Activated CD4-positive, CD25-positive, alpha-beta regulatory T cell treated with anti-CD3 and anti-CD28 coated beads, Interleukin-2, amount 50 U/mL, for 24 hours (primary cell): Measurements from ENCODE around the gene LGI2.

Source experiments
- ATAC-seq, 2 donors: fragments of 150-1000 bp; cut with Tn5 transposase; one replicate each; pipeline ENCODE4 v1.10.0; 2021; ENCODE audit warnings: mild to moderate bottlenecking in 1 of 2, moderate library complexity in 1 of 2

Gene LGI2

DNA sequence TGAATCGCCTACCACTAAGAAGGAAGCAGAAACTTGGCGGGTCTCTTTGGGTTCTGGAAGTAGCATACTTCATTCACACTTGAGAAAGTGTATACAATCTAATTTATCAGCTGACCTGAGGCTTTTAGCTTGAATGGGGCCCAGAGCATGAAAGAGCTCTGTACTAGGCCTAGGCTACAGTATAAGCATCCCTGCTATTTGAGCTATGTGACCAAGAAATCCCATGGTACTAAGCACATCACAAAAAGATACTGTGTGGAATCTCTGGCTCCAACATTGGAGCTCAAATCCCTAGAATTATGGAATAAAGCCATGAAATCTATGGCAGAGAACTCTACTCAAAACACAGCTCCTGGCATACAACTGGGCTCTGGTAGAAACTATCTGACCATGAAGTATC lies 74.0 kb downstream of the LGI2 start:
- no peak for ATAC-seq

DNA sequence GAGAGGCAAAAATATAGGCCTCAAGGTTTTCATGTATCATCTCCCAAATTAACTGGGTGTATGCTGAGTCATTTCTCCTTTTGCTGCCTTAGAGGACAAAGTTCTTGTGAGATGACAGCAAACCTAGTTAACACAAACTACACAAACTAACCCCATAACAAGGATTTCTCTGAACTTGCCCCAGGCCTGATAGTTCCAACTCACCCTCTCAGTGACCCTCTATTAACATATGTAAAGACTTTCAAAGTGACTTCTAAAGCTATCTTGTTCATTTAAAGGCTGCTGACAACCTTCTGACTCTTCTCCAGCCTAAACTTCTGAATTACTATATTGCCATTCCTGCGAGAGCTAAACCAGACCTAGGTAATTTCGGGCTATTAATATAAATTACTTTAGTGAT lies 74.7 kb downstream of the LGI2 start:
- ATAC-seq = no peak

DNA sequence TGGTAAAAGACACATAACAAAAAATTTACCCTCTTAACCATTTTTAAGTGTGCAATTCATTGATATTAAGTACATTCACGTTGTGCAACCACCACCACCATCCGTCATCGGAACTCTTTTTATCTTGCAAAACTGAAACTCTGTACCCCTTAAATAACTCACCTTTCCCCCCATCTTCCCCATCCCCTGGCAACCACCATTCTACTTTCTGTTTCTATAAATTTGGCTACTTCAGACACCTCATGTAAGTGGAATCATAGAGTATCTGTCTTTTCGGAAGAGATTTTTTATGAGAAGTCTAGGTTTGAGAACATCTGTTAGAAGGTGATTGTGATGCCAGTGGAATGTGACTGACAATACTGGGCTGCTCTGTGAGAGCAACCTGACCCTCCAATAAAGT lies 78.1 kb downstream of the LGI2 start:
- ATAC-seq = no peak

DNA sequence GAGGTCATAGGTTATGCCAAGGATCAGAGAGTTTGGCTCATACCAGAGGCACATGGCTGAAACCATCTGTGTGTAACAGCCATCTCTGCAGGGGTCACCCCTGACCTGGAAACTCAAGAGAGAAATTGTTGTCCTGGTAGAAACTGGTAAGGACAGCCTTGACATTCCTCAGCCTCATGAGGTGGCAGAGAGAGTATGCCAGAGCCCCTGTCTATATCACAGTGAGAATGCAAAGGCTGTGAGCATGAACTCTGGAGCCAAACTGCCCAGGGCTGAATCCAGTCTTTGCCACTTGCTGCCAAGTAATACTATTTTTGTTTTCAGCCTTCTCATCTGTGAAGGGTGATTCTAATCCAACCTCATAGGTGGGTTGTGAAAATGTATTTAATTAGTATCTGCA lies 80.8 kb downstream of the LGI2 start:
- no peak for ATAC-seq
